ENCODE results near the gene WDR82. TPM values are rescaled to one million over a fixed set of nuclear protein-coding genes. Genes with fewer than 3 reads are reported as not detected.

WDR82 gene
- total RNA-seq, 2 donors from 2014 or later, result 78.4 to 84.2 TPM

DNA sequence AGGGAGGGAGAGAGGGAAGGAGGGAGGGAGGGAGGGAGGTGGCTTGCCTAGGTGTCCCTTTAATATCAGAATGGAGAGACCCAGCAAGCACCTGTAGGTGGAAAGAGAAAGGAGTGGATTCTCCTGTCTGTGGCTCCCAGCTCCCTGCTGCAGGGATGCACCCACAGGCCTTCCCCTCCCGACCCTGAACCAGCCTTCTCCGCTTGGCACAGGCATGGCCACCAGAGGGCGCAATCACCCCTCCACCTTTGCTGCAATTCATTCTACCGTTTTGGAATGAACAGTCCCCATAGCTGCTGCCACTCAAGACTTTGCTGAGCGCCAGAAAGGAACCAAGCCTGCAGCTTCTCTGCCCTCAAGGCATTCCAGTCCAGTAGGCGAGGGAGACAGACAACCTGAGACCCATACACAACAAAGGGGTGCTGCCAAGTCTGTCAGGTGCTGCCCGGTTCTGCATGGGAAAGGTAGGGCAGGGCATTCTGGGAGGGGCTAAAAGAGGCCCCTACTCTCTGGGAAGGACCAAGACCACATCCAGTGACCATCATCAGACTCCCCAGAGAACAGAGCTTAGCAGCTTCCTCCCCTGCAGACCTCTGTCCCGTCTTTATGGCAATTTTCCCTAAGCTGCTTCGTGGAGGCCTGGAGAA is 57.9 kb downstream of the WDR82 start:
- peak; percentile 95 for TF ChIP-seq CTCF (conservative IDR thresholded peaks at IDR 0.05)
- Histone ChIP-seq H3K4me3 (ENCODE audit: low read length) (no peak overlapping the region), H3K9me3 (ENCODE audit: control insufficient read depth, low read length) (no peaks in the 10 kb centered on the region), H3K27ac (ENCODE audit: low read depth, low read length) (no peak overlapping the region), H3K36me3 (ENCODE audit: control insufficient read depth, insufficient read depth, low read length) (peaks cover 1% of the 10 kb centered on the region), H3K27me3 (ENCODE audit: control insufficient read depth, insufficient read depth, low read length, poor library complexity, severe bottlenecking) (no peaks in the 10 kb centered on the region), H3K4me1 (ENCODE audit: control insufficient read depth, insufficient read depth, low read length) (peaks cover 8% of the 10 kb centered on the region), H3K9ac (ENCODE audit: extremely low read depth, low read length, poor library complexity, severe bottlenecking) (no peak overlapping the region)
- H3K4me1 Mint-ChIP-seq, result peaks cover 10% of the 10 kb centered on the region
- H3K27ac Mint-ChIP-seq, result no peak overlapping the region
- 20 to 35% methylated on average over 7 to 9 of the region's 9 CpGs for WGBS, 2 experiments (ENCODE audit: insufficient coverage in 1 of 2, insufficient read length in 1 of 2)
- DNase-seq, result peak; percentile 97
- no peak overlapping the region for H3K4me3 Mint-ChIP-seq
- H3K9me3 Mint-ChIP-seq, result no peaks in the 10 kb centered on the region
- H3K27me3 Mint-ChIP-seq (ENCODE audit: insufficient read depth), result no peaks in the 10 kb centered on the region
- peaks cover 3% of the 10 kb centered on the region for H3K36me3 Mint-ChIP-seq (ENCODE audit: low read depth)

DNA sequence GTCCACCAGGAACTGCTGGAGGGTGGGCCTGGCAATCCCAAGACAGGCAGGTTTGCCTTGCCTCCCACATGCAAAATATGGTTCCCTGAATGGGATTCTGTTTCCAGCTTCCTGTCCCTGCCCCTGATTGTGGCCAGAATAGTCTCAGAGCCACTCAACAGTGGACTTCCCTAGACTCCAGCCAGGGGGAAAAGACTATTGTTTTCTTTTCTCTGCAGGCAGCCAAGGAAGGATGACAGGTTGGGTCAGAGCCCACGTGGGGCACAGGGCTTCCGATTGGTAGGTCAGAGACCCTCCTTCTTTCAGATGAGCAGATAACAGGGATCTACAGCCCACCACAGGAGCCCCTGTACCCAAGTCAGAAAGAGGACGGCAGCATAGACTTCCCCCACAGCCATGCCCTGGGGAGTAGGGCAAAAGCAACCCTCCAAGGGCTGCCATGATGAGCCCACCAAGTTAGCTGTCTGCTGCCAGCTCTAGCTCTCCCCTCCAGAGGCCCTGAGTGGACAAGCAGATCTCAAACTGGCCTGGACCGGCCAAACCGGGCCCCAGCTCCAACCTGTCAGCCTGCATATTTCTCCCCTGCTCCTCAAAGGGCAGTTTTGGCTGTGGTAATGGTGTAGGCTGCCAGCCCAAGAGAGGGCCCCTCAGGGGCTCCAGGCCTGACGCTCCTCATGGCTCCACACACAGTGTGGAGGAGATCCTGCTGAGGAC is 59.4 kb downstream of the WDR82 start:
- H3K4me3 ChIP-seq (ENCODE audit: low read length), result no peak overlapping the region
- H3K27me3 Mint-ChIP-seq (ENCODE audit: insufficient read depth), result no peaks in the 10 kb centered on the region
- H3K4me1 Mint-ChIP-seq, result peaks cover 10% of the 10 kb centered on the region
- peak; percentile 18 for TF ChIP-seq CTCF (conservative IDR thresholded peaks at IDR 0.05)
- peak overlapping the region; percentile 55 for H3K27ac Mint-ChIP-seq
- peaks cover 17% of the 10 kb centered on the region for H3K36me3 Mint-ChIP-seq (ENCODE audit: low read depth)
- H3K27ac ChIP-seq (ENCODE audit: low read depth, low read length), result no peak overlapping the region
- H3K9ac ChIP-seq (ENCODE audit: extremely low read depth, low read length, poor library complexity, severe bottlenecking), result no peak overlapping the region
- DNase-seq, result peak; percentile 41
- no peaks in the 10 kb centered on the region for H3K27me3 ChIP-seq (ENCODE audit: control insufficient read depth, insufficient read depth, low read length, poor library complexity, severe bottlenecking)
- H3K9me3 Mint-ChIP-seq, result no peaks in the 10 kb centered on the region
- H3K9me3 ChIP-seq (ENCODE audit: control insufficient read depth, low read length), result no peaks in the 10 kb centered on the region
- 70 to 80% methylated on average over 1 to 6 of the region's 6 CpGs for WGBS, 2 experiments (ENCODE audit: insufficient coverage in 1 of 2, insufficient read length in 1 of 2)
- H3K36me3 ChIP-seq (ENCODE audit: control insufficient read depth, insufficient read depth, low read length), result peaks cover 14% of the 10 kb centered on the region
- peaks cover 8% of the 10 kb centered on the region for H3K4me1 ChIP-seq (ENCODE audit: control insufficient read depth, insufficient read depth, low read length)
- H3K4me3 Mint-ChIP-seq, result no peak overlapping the region

DNA sequence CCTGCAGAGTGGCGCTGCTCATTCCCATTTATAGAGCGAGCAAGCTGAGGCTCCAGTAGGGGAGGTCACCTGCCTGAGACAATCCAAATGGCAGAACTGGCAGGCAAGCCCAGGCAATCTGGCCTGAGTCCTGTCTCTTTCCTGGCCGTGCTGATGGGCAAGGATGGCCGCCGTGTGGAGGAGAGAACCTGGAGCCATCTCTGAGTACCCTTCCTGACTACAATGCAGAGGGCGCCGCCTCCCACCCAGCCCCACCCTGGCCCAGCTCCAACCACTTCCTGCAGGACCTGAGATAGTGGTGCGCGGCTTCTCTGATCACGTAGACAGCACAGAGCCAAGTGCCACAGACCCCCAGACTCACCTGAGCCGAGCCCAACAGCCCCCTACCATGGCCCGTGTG is 60.0 kb downstream of the WDR82 start:
- H3K27ac Mint-ChIP-seq, result peak overlapping the region; percentile 55
- no peak overlapping the region for H3K4me3 ChIP-seq (ENCODE audit: low read length)
- H3K4me3 Mint-ChIP-seq, result no peak overlapping the region
- H3K27me3 Mint-ChIP-seq (ENCODE audit: insufficient read depth), result no peaks in the 10 kb centered on the region
- H3K36me3 Mint-ChIP-seq (ENCODE audit: low read depth), result peaks cover 22% of the 10 kb centered on the region
- peaks cover 8% of the 10 kb centered on the region for H3K4me1 ChIP-seq (ENCODE audit: control insufficient read depth, insufficient read depth, low read length)
- 93 to 94% methylated on average over 9 to 12 of the region's 12 CpGs for WGBS, 2 experiments (ENCODE audit: insufficient coverage in 1 of 2, insufficient read length in 1 of 2)
- no peaks in the 10 kb centered on the region for H3K9me3 ChIP-seq (ENCODE audit: control insufficient read depth, low read length)
- no peaks in the 10 kb centered on the region for H3K9me3 Mint-ChIP-seq
- H3K4me1 Mint-ChIP-seq, result peaks cover 10% of the 10 kb centered on the region
- H3K36me3 ChIP-seq (ENCODE audit: control insufficient read depth, insufficient read depth, low read length), result peaks cover 20% of the 10 kb centered on the region
- no peaks in the 10 kb centered on the region for H3K27me3 ChIP-seq (ENCODE audit: control insufficient read depth, insufficient read depth, low read length, poor library complexity, severe bottlenecking)
- H3K27ac ChIP-seq (ENCODE audit: low read depth, low read length), result no peak overlapping the region
- no peak overlapping the region for H3K9ac ChIP-seq (ENCODE audit: extremely low read depth, low read length, poor library complexity, severe bottlenecking)
- TF ChIP-seq CTCF (conservative IDR thresholded peaks at IDR 0.05), result no peak
- DNase-seq, result no peak

All from endodermal cell (in vitro differentiated cells).